DND-41 (cell line): ENCODE results near the gene USP9Y.

ENCODE experiments used
- ATAC-seq: fragments of 200-7000 bp; cut with Tn5 transposase; 3 replicates; pipeline ENCODE4 v1.9.1; 2021; ENCODE audit warnings: low read depth; ENCODE audit not compliant: insufficient read depth
- DNase-seq: peaks from one replicate; pipeline ENCODE4 v3.0.0-alpha.2; 2020
- H2AFZ ChIP-seq: 2 replicates; pipeline ENCODE4 v1.6.0; 2012; ENCODE audit warnings: low read depth, low read length
- H3K27ac ChIP-seq: 2 replicates; pipeline ENCODE4 v1.5.1; 2012; ENCODE audit warnings: low read length, inconsistent platforms
- H3K27me3 ChIP-seq: fragments of 200-600 bp; sonication (generic); 2 replicates; pipeline ENCODE4 v1.6.0; 2012; ENCODE audit warnings: low read length, mild to moderate bottlenecking, inconsistent platforms; ENCODE audit not compliant: insufficient read depth, poor library complexity
- H3K36me3 ChIP-seq: 2 replicates; pipeline ENCODE4 v1.5.1; 2012; ENCODE audit warnings: low read length, inconsistent platforms; ENCODE audit not compliant: insufficient read depth
- H3K4me1 ChIP-seq: 2 replicates; pipeline ENCODE4 v1.5.1; 2012; ENCODE audit warnings: mild to moderate bottlenecking, low read length; ENCODE audit not compliant: insufficient read depth
- H3K4me2 ChIP-seq: 2 replicates; pipeline ENCODE4 v1.6.0; 2012; ENCODE audit warnings: mild to moderate bottlenecking, moderate library complexity, low read length, inconsistent platforms; ENCODE audit not compliant: insufficient read depth
- H3K4me3 ChIP-seq, 2 experiments: fragments of 200-600 bp in 1 of 2; shearing (Covaris generic) in 1 of 2; 2 replicates each; pipeline ENCODE4 v1.5.1; 2012 to 2016; ENCODE audit warnings: inconsistent platforms in 2 of 2, low read length in 2 of 2, mild to moderate bottlenecking in 2 of 2, low read depth in 1 of 2, moderate library complexity in 1 of 2
- H3K79me2 ChIP-seq: 2 replicates; pipeline ENCODE4 v1.6.0; 2012; ENCODE audit warnings: low read length, inconsistent platforms; ENCODE audit not compliant: insufficient read depth
- H3K9ac ChIP-seq: 2 replicates; pipeline ENCODE4 v1.6.0; 2012; ENCODE audit warnings: low read depth, mild to moderate bottlenecking, inconsistent platforms, low read length, moderate library complexity
- H3K9me3 ChIP-seq: 2 replicates; pipeline ENCODE4 v1.5.1; 2012; ENCODE audit warnings: low read length, moderate library complexity, mild to moderate bottlenecking, inconsistent platforms; ENCODE audit not compliant: insufficient read depth, severe bottlenecking
- H4K20me1 ChIP-seq: 2 replicates; pipeline ENCODE4 v1.6.0; 2012; ENCODE audit warnings: low read length; ENCODE audit not compliant: insufficient read depth
- EZH2 ChIP-seq: IDR thresholded peaks from 3 replicates; pipeline ENCODE4 v1.6.1; 2012; ENCODE audit warnings: borderline replicate concordance, low read depth, mild to moderate bottlenecking, moderate library complexity, low read length, inconsistent platforms; ENCODE audit not compliant: severe bottlenecking
- TF ChIP-seq, protein P1 (sequence below): IDR thresholded peaks from 2 replicates; pipeline ENCODE4 v1.5.1; 2012; ENCODE audit warnings: borderline replicate concordance, low read length, moderate library complexity, mild to moderate bottlenecking; ENCODE audit not compliant: poor library complexity, severe bottlenecking; ENCODE audit errors: extremely low read depth

USP9Y gene

DNA sequence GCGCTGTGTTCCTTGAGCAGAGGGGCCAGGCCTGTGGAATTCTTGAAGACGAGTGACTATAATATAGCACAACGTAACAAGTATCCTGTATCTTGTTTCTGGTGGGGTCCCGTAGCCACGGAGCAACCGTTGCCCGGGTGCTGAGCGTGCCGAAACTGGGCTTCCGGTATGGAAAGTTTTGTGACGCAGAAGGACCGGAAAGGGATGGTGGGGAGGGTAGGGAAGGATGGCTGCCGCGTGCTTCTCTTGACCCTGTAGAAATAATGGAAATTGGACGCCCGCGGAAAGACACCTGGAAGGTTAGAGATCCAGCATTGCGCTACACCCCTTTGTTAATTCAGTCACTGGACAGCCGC is 204.5 kb downstream of the USP9Y start:
- H3K27me3 ChIP-seq: no peaks in the 10 kb centered on the region
- no peaks in the 10 kb centered on the region for H4K20me1 ChIP-seq
- peaks cover 49% of the 10 kb centered on the region for H3K79me2 ChIP-seq
- H3K27ac ChIP-seq: peak overlapping the region; percentile 95
- peak overlapping the region; percentile 79 for H2AFZ ChIP-seq
- H3K9me3 ChIP-seq: peaks cover 5% of the 10 kb centered on the region
- H3K36me3 ChIP-seq: peaks cover 21% of the 10 kb centered on the region
- ATAC-seq: peak; percentile 87
- TF ChIP-seq EZH2: no peak
- TF ChIP-seq, protein P1, sequence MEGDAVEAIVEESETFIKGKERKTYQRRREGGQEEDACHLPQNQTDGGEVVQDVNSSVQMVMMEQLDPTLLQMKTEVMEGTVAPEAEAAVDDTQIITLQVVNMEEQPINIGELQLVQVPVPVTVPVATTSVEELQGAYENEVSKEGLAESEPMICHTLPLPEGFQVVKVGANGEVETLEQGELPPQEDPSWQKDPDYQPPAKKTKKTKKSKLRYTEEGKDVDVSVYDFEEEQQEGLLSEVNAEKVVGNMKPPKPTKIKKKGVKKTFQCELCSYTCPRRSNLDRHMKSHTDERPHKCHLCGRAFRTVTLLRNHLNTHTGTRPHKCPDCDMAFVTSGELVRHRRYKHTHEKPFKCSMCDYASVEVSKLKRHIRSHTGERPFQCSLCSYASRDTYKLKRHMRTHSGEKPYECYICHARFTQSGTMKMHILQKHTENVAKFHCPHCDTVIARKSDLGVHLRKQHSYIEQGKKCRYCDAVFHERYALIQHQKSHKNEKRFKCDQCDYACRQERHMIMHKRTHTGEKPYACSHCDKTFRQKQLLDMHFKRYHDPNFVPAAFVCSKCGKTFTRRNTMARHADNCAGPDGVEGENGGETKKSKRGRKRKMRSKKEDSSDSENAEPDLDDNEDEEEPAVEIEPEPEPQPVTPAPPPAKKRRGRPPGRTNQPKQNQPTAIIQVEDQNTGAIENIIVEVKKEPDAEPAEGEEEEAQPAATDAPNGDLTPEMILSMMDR: no peak
- H3K4me1 ChIP-seq: peaks cover 31% of the 10 kb centered on the region
- peak overlapping the region; percentile 64 to 89 for H3K4me3 ChIP-seq
- H3K4me2 ChIP-seq: peak overlapping the region; percentile 59
- peak overlapping the region; percentile 56 for H3K9ac ChIP-seq
- DNase-seq: peak; percentile 79

DNA sequence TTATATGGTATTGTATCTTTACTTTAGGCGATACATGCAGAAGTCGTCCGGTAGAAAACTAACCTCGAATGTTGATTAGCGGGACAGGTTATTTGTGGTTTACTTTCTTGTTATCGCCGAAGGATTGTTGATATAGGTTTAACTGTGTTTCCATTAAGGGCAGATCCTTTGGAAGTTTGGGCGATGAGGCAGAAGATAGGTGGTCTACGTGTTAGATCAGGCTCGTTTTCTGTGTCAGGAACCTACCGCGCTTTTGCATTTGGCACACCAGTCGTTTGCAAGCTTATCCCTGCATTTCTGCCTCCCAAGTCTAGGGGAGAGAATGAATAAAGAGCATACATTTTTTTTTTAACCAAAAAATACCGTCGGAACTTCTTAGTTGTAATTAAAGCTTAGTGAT is 204.9 kb downstream of the USP9Y start:
- ATAC-seq (peak; percentile 52; the same call in 2 of the 3 replicates), DNase-seq (peak; percentile 28)
- H3K4me2 ChIP-seq: peak overlapping the region; percentile 59
- H3K79me2 ChIP-seq: peaks cover 51% of the 10 kb centered on the region
- TF ChIP-seq, protein P1: no peak
- TF ChIP-seq EZH2: no peak
- H3K4me1 ChIP-seq: peaks cover 31% of the 10 kb centered on the region
- H2AFZ ChIP-seq: peak overlapping the region; percentile 79
- H3K27me3 ChIP-seq: no peaks in the 10 kb centered on the region
- H3K36me3 ChIP-seq: peaks cover 24% of the 10 kb centered on the region
- peak overlapping the region; percentile 56 for H3K9ac ChIP-seq
- H4K20me1 ChIP-seq: no peaks in the 10 kb centered on the region
- H3K27ac ChIP-seq: peak overlapping the region; percentile 95
- peak overlapping the region; percentile 64 to 89 for H3K4me3 ChIP-seq
- H3K9me3 ChIP-seq: peaks cover 5% of the 10 kb centered on the region
